Neural progenitor cell (in vitro differentiated cells): ENCODE measurements around the gene CEND1.

ENCODE experiments used
- EZH2 ChIP-seq: fragments of 200-600 bp; sonication (generic); IDR thresholded peaks from 2 replicates; pipeline ENCODE4 v1.6.1; 2017; ENCODE audit warnings: antibody characterized with exemption, mild to moderate bottlenecking, moderate library complexity
- EZH2phosphoT487 ChIP-seq: fragments of 200-600 bp; sonication (generic); IDR thresholded peaks from 2 replicates; pipeline ENCODE4 v1.6.1; 2017; ENCODE audit warnings: antibody characterized with exemption
- TF ChIP-seq, protein P1 (sequence below): fragments of 200-600 bp; sonication (generic); IDR thresholded peaks from 2 replicates; pipeline ENCODE4 v1.5.1; 2017; ENCODE audit warnings: antibody characterized with exemption, mild to moderate bottlenecking

DNA sequence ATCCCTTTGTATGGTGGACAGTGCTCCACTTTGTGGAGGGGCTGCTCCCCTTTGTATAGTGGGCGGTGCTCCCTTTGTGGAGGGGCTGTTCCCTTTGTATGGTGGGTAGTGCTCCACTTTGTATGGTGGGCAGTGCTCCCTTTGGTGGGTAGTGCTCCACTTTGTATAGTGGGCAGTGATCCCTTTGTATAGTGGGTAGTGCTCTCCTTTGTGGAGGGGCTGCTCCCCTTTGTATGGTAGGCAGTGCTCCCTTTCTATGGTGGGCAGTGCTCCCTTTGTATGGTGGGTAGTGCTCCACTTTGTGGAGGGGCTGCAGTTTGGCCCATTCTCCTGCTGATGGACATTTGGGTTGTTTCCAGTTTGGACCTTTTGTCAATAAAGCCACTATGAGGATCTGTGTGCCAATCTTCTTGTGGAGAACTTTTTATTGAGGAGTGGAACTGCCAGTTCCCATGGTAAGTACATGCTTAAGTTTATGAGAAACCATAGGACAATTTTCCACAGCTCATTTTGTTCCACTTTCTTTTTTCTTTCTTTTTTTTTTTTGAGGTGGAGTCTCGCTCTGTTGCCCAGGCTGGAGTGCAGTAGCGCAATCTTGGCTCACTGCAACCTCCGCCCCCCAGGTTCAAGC is 47.2 kb downstream of the CEND1 start:
- TF ChIP-seq, protein P1, sequence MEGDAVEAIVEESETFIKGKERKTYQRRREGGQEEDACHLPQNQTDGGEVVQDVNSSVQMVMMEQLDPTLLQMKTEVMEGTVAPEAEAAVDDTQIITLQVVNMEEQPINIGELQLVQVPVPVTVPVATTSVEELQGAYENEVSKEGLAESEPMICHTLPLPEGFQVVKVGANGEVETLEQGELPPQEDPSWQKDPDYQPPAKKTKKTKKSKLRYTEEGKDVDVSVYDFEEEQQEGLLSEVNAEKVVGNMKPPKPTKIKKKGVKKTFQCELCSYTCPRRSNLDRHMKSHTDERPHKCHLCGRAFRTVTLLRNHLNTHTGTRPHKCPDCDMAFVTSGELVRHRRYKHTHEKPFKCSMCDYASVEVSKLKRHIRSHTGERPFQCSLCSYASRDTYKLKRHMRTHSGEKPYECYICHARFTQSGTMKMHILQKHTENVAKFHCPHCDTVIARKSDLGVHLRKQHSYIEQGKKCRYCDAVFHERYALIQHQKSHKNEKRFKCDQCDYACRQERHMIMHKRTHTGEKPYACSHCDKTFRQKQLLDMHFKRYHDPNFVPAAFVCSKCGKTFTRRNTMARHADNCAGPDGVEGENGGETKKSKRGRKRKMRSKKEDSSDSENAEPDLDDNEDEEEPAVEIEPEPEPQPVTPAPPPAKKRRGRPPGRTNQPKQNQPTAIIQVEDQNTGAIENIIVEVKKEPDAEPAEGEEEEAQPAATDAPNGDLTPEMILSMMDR: no peak
- TF ChIP-seq EZH2phosphoT487 (no peak), EZH2 (no peak)
